HG02981 (cell line): ENCODE results near the gene FRMD4A.
"Not testable (repeated sequence)": the region's sequence is repeated elsewhere in the genome, so short reads cannot be mapped to it uniquely, and the experiment has no call there.

Experiments used
- ATAC-seq: cut with Tn5 transposase; IDR thresholded peaks from one replicate; pipeline ENCODE4 v1.9.1; 2021; ENCODE audit warnings: mild to moderate bottlenecking, moderate library complexity; ENCODE audit not compliant: unreplicated experiment

Gene FRMD4A

DNA sequence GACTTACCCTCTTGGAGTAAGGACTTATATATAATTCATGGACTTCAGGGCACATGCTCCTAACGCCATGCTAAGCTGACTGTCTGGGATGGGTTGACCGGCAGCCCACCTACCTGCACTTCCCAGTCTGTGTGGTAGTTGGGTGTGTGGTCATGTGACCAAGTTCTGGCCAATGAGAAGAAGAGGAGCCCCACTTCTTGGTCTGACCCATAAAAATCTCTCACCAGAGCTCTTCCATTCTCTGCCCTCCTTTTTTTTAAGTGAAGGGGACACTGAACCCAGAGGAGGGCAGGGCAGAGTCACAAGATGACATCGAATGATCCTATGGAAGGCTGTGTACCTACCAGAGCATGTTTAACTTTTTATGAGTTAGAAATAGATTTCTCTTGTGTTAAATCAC, 370.1 kb downstream of the FRMD4A start:
- ATAC-seq = no peak

DNA sequence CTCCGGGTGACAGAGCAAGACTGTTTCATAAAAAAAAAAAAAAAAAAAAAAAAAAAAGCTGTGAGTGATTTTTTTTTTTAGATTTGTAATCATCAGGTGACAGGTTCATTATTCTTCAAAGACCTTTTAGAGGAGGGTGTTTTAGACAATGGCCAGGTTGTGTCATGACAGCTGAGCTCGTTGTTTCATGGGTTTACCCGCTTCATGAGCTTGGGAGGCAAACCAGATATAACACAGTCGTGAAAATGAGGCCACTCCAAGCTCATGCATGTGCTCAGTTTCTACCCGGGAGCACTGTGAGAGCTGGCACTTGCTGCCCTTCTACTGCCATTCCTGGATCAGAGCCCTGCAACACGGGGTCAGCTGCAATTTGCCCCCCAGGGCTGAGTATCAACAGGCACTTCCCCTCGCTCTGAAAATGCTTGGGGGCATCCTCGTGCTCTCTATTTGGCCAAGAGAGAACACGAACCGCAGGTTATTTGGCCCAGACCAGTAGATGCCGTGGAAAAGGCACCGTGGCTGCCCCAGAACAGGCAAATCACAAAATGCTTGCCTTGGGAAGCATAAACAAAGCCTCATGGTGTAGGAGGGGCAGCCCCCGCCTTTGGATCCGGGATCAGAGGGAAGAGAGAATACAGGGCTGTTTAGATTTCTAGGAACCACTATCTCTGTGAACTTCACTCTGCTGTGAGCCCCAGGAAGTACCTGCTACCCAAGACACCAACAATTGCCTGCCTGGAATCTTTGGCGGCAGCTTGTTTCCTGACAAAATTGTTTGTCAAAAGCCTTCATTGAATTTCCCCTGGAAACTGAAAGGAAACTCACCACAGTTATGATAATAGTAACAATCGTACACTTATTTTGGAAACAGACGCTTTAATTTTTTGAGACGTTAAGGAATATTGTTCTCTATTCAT, 371.0 kb downstream of the FRMD4A start:
- ATAC-seq = no peak

DNA sequence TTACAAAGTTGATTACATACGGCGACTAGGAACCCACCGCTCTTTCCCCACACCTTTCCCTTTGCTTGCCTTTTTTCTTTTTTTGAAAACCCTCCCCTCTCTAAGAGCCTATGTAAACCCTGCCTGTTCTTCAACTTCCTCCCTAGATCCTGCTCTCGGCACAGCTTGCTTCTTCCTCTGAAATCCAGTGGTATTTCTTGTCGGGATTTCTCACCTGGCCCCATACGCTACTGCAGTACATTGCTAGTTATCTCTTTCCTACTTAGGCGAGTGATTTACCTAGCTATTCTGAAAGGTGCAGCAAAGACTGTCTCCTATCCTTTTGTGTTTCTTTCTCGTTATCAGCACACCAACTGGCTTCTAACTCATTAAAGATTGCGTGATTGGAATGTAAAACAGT, 372.9 kb downstream of the FRMD4A start:
- ATAC-seq = no peak

DNA sequence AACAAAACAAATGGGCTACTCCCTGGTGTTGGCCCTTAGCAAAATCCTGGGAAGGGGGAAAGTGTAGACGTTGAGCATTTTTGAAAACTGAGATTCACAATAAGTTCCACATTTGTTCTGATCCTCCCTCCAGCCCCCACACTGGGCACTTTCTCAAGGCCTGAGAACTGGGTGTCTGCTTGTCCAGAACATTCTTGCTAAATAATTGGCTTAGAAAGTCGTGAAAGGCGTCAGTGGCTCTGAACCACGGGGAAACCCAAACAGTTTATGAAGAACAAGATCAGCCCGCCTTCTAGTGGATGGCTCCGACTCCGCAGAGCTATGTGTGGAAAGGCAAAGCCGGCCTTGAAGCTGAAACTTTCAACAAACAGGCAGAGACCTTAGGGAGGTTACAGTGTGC, 373.9 kb downstream of the FRMD4A start:
- ATAC-seq = no peak

DNA sequence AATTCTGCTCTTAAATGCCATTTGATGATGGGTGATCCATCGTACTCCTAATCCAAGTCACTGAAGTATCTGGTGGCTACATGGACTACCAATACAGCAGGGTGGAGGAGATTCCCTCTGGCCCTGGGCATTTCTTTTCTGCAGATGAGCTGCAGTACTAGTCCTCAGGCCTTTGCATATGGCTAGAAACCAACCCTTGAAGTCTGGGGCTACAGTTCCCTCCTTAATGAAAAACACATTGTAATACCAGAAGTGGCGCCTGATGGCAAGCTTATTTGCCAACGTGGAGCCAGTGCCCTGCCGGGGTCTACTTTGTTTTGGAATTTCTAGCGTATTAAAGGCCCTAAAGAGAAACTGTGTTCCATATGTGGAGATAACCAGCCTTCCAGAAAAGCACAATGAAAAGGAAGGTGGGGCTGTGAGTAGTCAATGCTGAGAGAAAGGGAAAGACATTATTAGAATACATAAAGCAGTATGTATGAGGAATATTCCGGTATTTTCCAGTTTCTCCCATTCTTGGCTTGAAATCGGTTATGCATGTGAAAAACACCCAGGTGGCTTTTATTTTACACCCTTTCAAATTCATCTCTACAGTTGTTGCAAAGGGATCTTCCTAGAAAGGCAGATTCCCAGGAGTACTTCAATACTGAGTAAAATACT, 375.2 kb downstream of the FRMD4A start:
- ATAC-seq = no peak

DNA sequence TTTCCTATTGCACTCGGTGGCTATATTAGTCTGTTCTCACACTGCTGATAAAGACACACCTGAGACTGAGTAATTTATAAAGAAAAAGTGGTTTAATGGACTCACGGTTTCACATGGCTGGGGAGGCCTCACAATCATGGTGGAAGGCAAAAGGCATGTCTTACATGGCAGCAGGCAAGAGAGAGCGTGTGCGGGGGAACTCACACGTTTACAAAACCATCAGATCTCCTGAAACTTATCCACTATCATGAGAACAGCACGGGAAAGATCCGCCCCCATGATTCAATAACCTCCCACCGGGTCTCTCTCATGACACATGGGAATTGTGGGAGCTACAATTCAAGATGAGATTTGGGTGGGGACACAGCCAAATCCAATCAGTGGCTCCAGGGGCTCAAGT, 376.5 kb downstream of the FRMD4A start:
- ATAC-seq = not testable (repeated sequence)

DNA sequence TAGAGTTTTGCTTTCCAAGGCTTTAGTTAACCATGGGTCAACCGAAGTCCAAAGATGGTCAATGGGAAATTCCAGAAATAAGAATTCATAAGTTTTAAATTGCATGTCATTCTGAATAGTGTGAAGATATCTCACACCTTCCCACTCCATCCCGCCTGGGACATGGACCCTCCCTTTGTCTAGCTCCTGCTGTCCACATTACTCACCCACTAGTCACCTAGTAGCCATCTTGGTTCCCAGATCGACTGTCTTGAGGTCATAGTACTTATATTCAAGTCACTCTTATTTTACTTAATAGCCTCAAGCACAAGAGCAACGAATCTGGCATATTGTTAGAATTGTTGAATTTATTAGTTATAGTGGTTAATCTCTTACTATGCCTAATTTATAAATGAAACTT, 377.4 kb downstream of the FRMD4A start:
- ATAC-seq = no peak

DNA sequence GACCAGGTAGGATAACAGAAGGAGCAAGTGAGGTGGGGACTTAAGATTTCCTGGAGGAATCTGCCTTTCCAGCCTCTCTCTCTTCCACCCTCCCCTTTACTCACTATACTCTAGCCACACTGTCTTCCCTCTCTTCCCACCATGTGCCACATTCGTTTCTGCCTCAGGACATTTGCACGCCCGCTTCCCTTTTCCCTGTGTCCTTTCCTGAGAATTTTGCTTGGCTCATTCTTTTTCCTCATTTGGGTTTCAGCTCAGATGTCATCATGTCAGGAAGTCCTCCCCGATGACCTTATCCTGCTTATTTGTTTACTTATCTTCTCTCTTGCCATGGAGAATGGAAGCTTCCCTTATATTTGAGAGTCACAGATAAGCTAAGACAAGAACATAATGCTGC, 380.2 kb downstream of the FRMD4A start:
- ATAC-seq = no peak

DNA sequence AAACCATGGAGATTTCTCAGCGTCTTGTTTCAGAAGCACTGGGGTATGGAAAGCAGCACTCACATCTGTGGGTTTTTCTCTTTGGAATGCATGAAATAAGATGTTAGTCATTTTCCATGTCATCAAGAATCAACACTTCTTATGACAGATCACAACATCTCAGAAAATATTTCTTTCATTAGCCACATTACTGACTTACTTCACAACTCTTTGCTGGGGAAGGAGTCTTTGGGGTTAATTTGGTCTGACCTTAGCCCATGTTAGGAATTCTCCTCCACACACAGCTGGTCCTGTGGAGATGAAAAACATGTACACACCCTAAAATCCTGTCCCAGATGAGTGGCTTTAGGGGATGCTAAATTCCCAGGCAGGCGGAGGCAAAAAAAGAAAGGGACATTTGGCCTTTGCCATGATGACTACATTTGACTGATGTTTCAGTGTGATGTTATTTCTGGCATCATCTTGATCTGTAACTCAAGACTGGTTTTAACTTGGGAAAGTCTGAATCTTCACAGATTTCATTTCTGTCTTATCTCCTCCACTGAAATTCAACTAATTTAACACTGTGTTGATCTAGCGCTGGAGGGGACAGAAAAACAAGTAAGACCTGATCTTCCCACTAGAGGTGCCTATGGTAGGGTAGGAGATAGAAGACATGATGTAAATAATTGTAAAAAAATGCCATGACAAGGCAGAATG, 380.7 kb downstream of the FRMD4A start:
- ATAC-seq = no peak

DNA sequence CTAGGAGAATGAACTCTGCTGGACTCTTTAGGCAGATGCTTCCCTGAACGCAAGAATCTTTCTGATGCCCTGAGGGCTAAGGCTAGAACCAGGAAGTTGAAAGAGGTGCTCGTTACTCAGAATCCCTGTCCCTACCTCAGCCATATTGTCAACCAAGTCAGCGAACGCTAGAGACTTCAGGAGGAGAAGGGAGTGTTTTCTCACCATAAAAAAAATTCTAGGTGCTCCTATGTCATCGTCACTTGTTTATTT, 384.6 kb downstream of the FRMD4A start:
- ATAC-seq = no peak

DNA sequence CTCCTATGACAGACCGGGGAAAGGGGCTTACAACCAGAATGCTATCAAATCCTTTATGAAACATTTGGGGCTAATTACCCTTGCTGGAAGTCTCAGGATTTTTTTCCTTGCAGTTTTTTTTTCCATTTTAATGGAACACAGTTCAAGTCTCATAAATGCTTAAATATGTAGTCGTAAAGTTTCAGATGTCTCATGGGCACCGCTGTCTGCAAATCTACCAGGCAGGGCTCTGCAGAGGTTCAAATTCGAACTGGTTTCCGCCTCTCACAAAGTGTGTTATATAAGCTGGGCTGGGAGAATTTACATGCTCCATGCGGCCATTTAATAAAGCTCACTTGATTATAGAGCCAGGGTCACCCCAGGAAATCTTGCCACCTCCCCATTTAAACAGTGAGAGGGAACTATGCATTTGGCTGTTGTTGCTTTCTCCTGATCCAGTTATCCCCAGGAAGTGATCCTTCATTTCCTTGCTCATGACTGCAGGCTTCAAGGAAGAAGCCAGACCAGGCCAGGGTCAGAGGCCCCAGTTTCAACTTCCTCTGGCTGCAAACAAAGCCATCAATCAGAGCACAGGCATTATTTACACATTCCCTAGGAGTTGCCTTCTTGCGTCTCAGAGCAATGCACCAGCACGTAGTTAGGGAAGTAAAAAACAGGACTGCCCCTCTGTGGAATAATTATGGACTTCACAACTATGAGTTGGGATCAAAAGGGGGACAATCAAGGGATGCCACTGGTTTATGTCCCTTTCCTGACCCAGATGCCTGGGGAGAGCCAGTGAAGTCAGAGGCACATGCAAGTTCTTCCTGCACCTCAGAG, 385.1 kb downstream of the FRMD4A start:
- no peak for ATAC-seq

DNA sequence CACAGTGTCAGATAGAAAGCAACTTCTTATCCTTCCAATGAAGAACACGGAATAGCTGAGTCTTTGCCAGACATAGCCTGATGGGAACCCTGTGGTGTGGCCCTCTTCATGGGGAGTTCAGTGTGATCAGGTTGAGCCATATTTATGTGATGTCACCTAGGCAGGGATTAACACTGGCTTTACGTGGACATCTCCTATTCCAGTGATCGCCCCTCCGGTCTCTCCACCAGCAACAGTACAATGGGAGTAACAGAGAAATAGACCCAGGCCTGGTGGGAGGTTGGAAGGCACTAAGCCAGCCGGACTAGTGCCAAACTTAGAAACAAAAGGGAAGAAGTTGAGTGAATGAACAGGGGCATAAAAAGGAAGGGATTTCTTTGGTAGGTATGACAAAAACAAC, 385.9 kb downstream of the FRMD4A start:
- ATAC-seq = no peak

DNA sequence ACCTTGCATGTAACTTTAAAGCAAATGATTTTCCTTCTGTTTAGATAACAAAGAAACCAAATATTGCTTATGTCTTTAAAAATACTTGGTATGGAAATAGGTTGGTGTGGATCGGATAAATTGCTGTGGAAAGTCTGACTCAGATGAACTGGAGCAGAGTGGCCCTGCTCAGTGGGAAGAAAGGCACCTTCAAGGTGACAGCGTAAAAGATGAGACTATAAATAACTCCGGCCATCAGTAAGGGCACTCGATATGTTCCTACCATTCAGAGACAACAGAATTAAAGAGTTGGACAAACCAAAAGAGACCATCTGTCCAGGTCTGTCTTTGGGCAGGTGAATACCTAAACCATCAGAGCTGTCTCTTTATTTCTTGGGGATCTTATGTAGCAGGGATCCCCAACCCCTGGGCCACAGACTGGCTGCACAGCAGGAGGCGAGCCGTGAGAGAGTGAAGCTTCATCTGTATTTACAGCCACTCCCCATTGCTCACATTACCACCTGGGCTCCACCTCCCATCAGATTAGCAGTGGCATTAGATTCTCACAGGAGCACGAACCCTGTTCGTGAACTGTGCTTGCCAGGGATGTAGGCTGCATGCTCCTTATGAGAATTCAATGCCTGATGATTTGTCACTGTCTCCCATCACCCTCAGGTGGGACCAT, 386.9 kb downstream of the FRMD4A start:
- no peak for ATAC-seq

DNA sequence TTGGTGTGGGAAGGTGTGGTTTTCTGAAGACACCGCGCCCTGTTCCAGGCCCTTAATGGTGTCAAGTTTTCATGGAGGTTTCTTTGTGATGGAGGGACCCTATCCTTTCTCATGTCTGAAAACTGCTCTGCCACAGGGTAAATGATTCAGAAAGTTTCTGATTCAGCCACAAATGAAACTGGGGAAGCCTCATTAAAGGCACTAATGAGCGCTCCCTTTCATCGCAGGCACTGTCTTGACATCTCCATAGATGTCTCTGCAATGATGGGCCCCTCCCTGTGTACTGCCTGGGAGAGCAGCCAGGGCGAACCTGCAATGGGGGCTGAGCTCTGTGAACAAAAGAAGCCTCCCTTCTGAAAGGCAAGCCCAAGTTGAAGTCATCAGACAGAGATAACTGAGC, 388.7 kb downstream of the FRMD4A start:
- no peak for ATAC-seq

DNA sequence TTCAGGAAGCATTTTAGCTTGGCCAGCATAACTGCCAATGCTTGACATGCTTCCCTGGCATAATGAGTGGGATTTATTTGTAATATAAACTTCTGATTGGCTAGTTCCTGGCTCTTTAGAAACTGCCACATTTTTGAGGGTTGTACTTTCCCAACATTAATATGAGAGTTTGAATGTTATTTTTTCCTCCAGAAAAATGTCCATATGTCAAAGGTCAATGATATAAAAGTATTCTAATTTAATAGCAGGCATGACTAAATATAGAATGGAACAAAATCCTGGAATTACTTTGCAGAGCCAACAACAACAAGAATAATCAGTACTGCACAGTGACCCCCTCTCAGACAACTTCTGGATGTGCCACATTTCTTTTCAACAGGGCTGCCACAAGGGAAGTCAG, 391.3 kb downstream of the FRMD4A start:
- no peak for ATAC-seq

DNA sequence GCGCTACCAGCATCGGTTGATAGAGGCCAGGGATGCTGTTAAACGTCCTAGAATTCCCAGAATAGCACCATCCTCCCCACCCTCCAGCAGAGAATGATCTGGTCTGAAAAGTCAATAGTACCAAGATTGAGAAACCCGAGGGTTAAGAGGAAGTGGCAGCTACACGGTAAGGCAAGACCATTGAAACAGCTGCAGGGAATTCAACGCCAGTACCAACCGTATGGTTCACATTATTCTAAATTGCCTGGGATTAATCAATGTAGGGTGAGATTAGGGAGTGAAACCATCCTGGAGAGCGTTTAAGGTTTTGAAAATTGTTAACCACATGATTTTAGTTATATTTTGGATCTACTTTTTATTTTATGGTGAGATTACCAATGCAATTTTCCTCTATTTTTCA, 391.8 kb downstream of the FRMD4A start:
- no peak for ATAC-seq

DNA sequence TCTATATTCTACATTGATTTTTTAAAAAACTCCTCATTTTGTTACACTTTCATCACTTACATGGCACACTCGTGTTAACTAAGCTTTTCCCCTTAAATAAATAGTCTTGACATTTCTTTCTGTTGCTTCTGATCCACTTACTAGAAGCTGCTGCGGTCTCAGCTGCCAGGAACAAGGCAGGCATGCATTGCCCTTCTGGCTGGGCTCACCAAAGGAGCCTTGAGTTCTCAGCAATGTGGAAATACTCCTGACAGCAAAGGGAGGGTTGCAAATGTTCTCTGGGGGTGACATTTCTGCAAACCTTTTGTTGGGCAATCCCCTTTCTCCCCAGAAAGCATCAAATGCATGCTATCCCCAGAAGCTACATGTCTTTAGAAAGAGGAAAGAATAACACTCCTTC, 393.9 kb downstream of the FRMD4A start:
- no peak for ATAC-seq

DNA sequence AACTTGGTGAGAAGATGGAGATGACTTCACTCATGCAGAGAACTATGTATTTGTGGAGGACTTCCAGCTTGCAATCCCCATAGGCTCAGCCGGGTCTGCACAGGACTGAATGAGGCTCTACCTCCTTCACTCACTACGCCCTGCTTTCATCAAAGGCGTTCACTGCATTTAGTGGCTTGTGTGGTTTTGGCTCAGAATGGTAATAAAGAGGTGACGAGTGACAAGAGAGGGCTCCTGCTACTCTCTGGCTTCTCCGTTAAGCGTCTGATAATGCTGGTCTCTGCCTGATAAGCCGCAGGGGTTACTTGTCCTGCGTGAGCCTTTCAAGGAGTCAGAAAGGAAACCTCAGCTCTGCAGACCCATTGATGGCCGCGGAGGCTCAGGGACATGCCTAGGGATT, 400.6 kb downstream of the FRMD4A start:
- ATAC-seq = no peak

DNA sequence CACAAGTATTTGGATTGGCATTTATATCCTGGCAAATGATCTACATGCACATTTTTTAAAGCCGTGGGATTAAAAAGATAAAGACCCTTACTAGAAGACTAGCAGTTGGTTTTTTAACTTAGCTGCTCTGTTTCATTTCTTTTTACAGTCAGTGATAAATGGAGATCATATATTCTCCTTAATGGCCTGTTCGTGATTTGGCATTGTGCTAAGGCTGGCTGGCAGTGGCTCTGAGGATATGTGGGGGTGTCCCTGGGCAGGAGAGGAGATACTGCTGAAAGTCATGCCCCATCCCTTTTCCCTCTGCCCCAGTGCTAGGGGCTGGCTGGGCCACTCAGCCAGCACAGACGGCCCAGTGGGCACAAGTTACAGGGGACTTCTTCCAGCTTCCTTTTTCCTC, 402.3 kb downstream of the FRMD4A start:
- no peak for ATAC-seq

DNA sequence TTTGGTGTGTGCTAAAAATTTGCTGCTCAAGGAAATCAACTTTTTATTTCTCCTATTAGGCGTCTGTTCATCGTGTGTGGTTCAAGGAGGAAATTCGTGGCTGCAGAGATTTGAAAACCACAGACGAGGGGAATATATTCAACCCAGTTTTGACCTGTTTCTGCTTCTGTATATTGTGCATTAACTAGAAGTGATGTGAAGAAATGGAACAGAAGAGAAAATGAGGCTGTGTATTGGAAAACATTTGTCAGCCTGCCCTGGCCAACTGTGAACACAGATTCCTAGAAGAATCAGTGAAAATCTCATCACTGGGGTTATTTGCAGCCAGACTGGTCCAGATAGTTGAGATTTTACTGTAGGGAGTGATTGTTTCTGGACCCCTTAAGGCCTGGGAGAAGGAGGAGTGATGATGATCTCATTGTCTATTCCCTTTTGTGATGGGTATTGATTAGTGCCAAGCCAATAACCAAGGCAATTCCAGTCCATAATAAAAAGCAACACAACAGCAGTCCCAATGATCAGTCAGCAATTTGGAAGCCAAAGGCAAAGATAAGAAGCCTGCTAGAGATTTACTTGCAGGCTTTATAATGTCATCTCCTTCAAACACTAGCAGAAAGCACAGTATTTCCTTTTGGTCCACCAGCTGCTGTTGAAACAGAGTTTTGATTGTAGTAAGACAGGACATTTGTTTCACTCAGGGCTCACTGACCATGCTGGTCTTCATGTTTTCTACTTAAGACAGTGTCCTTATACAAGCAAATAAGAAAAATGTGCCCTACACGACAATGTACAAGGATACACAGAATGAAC, 404.5 kb downstream of the FRMD4A start:
- no peak for ATAC-seq
